ENCODE measurements around the gene SYNDIG1.

GRCh38 chr20:24629668-24630067 lies 160.2 kb downstream of the SYNDIG1 start:
- TF ChIP-seq CTCF (IDR thresholded peaks at IDR 0.05): no peak
- no peak for TF ChIP-seq POLR2A (IDR thresholded peaks at IDR 0.05)
- no peak for TF ChIP-seq EP300 (IDR thresholded peaks at IDR 0.05; ENCODE audit: low read depth)
- TF ChIP-seq POLR2AphosphoS5 (IDR thresholded peaks at IDR 0.05): no peak

All from transverse colon (tissue), 4 donors.